ENCODE measurements around the gene PLGRKT. TPM values are rescaled to one million over a fixed set of nuclear protein-coding genes. Genes with fewer than 3 reads are reported as not detected.

The PLGRKT gene
- total and polyA plus RNA-seq, 2 experiments from 2014 or later = 13.1 to 31.5 TPM

GRCh38 chr9:5468850-5469249 is 31.1 kb upstream of the PLGRKT start (continued):
- no peak for TF ChIP-seq ZNF462 (CRISPR knock-in tag; IDR thresholded peaks at IDR 0.05)

DNA sequence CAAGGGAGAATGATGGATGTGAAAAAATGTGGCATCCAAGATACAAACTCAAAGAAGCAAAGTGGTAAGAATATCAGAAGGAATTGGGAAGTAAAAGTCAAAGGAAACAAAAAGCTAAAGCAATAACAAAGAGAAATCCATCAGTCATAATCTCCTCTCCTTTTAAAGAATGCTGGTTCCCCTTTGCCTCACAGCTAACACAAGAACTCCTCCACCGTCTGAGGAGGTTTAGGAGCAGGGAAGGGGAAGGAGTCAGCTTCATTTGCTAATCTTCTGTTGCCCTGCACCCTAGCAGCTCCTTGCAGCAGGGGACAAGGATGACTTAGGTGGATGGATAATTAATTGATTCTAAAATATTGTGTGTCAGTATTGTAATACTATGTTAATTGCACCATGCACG is 29.0 kb upstream of the PLGRKT start:
- H3K27me3 ChIP-seq (ENCODE audit: insufficient read depth) = no peaks in the 10 kb centered on the region
- no peaks in the 10 kb centered on the region for H4K20me1 ChIP-seq (replicated peaks; ENCODE audit: insufficient read depth)
- no peaks in the 10 kb centered on the region for H3K36me3 Mint-ChIP-seq (ENCODE audit: low read depth)
- no peaks in the 10 kb centered on the region for H3K9me3 Mint-ChIP-seq
- DNase-seq (ENCODE audit: low spot score) (no peak), ATAC-seq (no peak)
- H3K4me1 Mint-ChIP-seq = no peaks in the 10 kb centered on the region; the same call in 2 of the 3 replicates
- H3K9me2 ChIP-seq (ENCODE audit: insufficient read depth) = no peaks in the 10 kb centered on the region
- no peaks in the 10 kb centered on the region for H3K4me1 ChIP-seq (ENCODE audit: insufficient read depth)
- no peak overlapping the region for H3K4me3 Mint-ChIP-seq
- no peak overlapping the region for H3K27ac Mint-ChIP-seq
- no peaks in the 10 kb centered on the region for H3K36me3 ChIP-seq (ENCODE audit: insufficient read depth)
- H3K27ac ChIP-seq (ENCODE audit: low read depth) = no peak overlapping the region
- H3K79me2 ChIP-seq (replicated peaks; ENCODE audit: insufficient read depth) = no peaks in the 10 kb centered on the region
- no peak overlapping the region for H2AFZ ChIP-seq
- H3K27me3 Mint-ChIP-seq (ENCODE audit: insufficient read depth, low read depth, poor library complexity) = no peaks in the 10 kb centered on the region
- H3K4me3 ChIP-seq = no peak overlapping the region
- no peaks in the 10 kb centered on the region for H3F3A ChIP-seq (replicated peaks; ENCODE audit: low read depth)
- no peak overlapping the region for H3K4me2 ChIP-seq
- TF ChIP-seq JUNB (IDR thresholded peaks at IDR 0.05; ENCODE audit: unreplicated experiment) = no peak
- no peak for TF ChIP-seq REST (IDR thresholded peaks at IDR 0.05; ENCODE audit: unreplicated experiment)
- no peak for TF ChIP-seq ZNF331 (CRISPR knock-in tag; IDR thresholded peaks at IDR 0.05; ENCODE audit: low read depth)
- TF ChIP-seq NANOG (IDR thresholded peaks at IDR 0.05; ENCODE audit: borderline replicate concordance) = no peak
- TF ChIP-seq STAT1 (IDR thresholded peaks at IDR 0.05; ENCODE audit: unreplicated experiment) = no peak
- TF ChIP-seq ZNF462 (CRISPR knock-in tag; IDR thresholded peaks at IDR 0.05) = no peak
- TF ChIP-seq POLR2AphosphoS5 (IDR thresholded peaks at IDR 0.05; ENCODE audit: low read depth) = no peak
